ENCODE data around the gene USO1. TPM values are rescaled to one million over a fixed set of nuclear protein-coding genes. Genes with fewer than 3 reads are reported as not detected.

USO1 gene
- total RNA-seq, 4 donors from 2014 or later = 61.0 to 103 (median 74.4) TPM

DNA sequence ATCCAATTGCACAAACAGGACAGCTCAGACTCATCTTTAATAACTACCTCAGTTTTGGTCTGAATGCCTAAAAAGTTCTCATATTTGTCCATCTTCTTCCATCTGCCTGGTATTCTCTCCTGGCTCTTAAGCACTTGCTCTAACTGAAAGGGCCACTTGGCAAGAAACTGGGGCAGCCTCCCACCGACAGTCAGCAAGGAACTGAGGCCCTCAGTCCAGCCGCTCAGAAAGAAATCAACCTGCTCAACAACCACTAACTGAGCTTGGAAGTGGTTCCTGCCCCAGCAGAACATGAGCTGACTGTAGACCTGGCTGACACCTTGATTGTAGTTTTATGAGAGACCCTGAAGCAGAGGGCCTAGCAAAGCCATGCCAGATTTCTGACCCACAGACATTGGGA lies 93.5 kb downstream of the USO1 start:
- Histone ChIP-seq H3K36me3 (peaks cover 20 to 36% (median 25%) of the 10 kb centered on the region in 4 donors), H3K9me3 (no peaks in the 10 kb centered on the region), H3K4me3 (no peak overlapping the region), H3K4me1 (no peaks in the 10 kb centered on the region), H3K27ac (replicated peaks in 1 of 4) (no peak overlapping the region), H3K27me3 (no peaks in the 10 kb centered on the region)
- WGBS = 100% methylated on average over 2 of the region's 2 CpGs
- DNase-seq (ENCODE audit: extremely low spot score) = no peak
- no peak for TF ChIP-seq CTCF (IDR thresholded peaks at IDR 0.05)
- intact Hi-C loops (cut with DNase I) = no loop called here

- Histone ChIP-seq H3K36me3 (peaks cover 11 to 24% (median 14%) of the 10 kb centered on the region in 4 donors), H3K27me3 (no peaks in the 10 kb centered on the region), H3K4me3 (no peak overlapping the region), H3K9me3 (no peaks in the 10 kb centered on the region), H3K4me1 (no peaks in the 10 kb centered on the region), H3K27ac (replicated peaks in 1 of 4) (no peak overlapping the region)
- intact Hi-C loops (cut with DNase I) = no loop called here
- WGBS = 94% methylated on average over 4 of the region's 4 CpGs
- no peak for TF ChIP-seq POLR2A (IDR thresholded peaks at IDR 0.05; ENCODE audit: low read depth)
- TF ChIP-seq POLR2AphosphoS5 (IDR thresholded peaks at IDR 0.05) = no peak
- TF ChIP-seq EP300 (IDR thresholded peaks at IDR 0.05) = no peak
- no peak for TF ChIP-seq CTCF (IDR thresholded peaks at IDR 0.05)
- DNase-seq (ENCODE audit: extremely low spot score) = no peak
Measured at GRCh38 chr4:75819121-75819520, 94.7 kb downstream of the USO1 start.

- H3K36me3 ChIP-seq = peaks cover under 1 to 13% (median 4%) of the 10 kb centered on the region in 4 donors
- TF ChIP-seq POLR2A (IDR thresholded peaks at IDR 0.05; ENCODE audit: low read depth) (no peak), CTCF (IDR thresholded peaks at IDR 0.05) (no peak), EP300 (IDR thresholded peaks at IDR 0.05) (no peak), POLR2AphosphoS5 (IDR thresholded peaks at IDR 0.05) (no peak)
- no peak overlapping the region for H3K4me3 ChIP-seq
- no peak for DNase-seq (ENCODE audit: extremely low spot score)
- no peaks in the 10 kb centered on the region for H3K9me3 ChIP-seq
- H3K27ac ChIP-seq (replicated peaks in 1 of 4) = no peak overlapping the region
- H3K4me1 ChIP-seq = no peaks in the 10 kb centered on the region
- intact Hi-C loops (cut with DNase I) = no loop called here
- no peaks in the 10 kb centered on the region for H3K27me3 ChIP-seq
- 52% methylated on average over 2 of the region's 2 CpGs for WGBS
Measured at GRCh38 chr4:75820197-75820596, 95.8 kb downstream of the USO1 start.

- no peaks in the 10 kb centered on the region for H3K4me1 ChIP-seq
- peaks cover 0 to 8% (median under 1%) of the 10 kb centered on the region in 4 donors for H3K36me3 ChIP-seq
- no peak for DNase-seq (ENCODE audit: extremely low spot score)
- no peak overlapping the region for H3K4me3 ChIP-seq
- TF ChIP-seq POLR2AphosphoS5 (IDR thresholded peaks at IDR 0.05) (no peak), CTCF (IDR thresholded peaks at IDR 0.05) (no peak), POLR2A (IDR thresholded peaks at IDR 0.05; ENCODE audit: low read depth) (no peak), EP300 (IDR thresholded peaks at IDR 0.05) (no peak)
- WGBS = 89% methylated on average over 3 of the region's 3 CpGs
- intact Hi-C loops (cut with DNase I) = no loop called here
- no peaks in the 10 kb centered on the region for H3K9me3 ChIP-seq
- no peak overlapping the region for H3K27ac ChIP-seq (replicated peaks in 1 of 4)
- no peaks in the 10 kb centered on the region for H3K27me3 ChIP-seq
Measured at GRCh38 chr4:75820676-75821075, 96.3 kb downstream of the USO1 start.

DNA sequence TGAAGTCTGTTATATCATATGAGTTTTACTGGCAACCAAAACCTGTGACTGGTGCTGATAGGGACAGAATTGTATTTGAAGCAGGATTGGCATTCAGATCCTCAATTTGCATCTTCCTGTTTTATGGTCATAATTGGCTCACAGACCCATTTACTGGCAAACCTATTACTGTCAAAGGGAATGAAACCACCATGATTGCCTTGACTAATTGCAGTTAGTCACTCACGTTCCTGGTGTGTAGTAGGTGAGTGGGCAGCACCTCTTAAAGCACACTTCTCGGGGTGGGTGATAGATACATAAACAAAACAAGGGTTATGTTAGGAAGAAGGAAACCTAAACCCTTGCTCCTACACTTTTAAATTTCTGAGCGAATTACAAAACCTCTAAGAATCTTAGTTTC lies 96.8 kb downstream of the USO1 start:
- intact Hi-C loops (cut with DNase I) = no loop called here
- H3K36me3 ChIP-seq = peaks cover 0 to 3% (median 0%) of the 10 kb centered on the region in 4 donors
- H3K27ac ChIP-seq (replicated peaks in 1 of 4) = no peak overlapping the region
- TF ChIP-seq EP300 (IDR thresholded peaks at IDR 0.05) (no peak), POLR2A (IDR thresholded peaks at IDR 0.05; ENCODE audit: low read depth) (no peak), CTCF (IDR thresholded peaks at IDR 0.05) (no peak), POLR2AphosphoS5 (IDR thresholded peaks at IDR 0.05) (no peak)
- H3K4me1 ChIP-seq = no peaks in the 10 kb centered on the region
- DNase-seq (ENCODE audit: extremely low spot score) = no peak
- H3K27me3 ChIP-seq = no peaks in the 10 kb centered on the region
- 81% methylated on average over 3 of the region's 3 CpGs for WGBS
- H3K4me3 ChIP-seq = no peak overlapping the region
- H3K9me3 ChIP-seq = no peaks in the 10 kb centered on the region
